Gastrocnemius medialis (tissue), 4 donors: ENCODE measurements around the gene PVALB.

ENCODE experiments used
- CTCF ChIP-seq, 5 experiments: fragments of 450-650 bp in 3 of 5; fragments of 200-600 bp in 2 of 5; sonication (generic) in 2 of 5; IDR thresholded peaks in 4 of 5; conservative IDR thresholded peaks in 1 of 5; 1 replicate in 4 of 5; 2 replicates in 1 of 5; pipeline ENCODE4 v1.5.1; 2016 to 2019; ENCODE audit warnings: antibody characterized with exemption in 5 of 5, mild to moderate bottlenecking in 3 of 5, moderate library complexity in 3 of 5
- POLR2A ChIP-seq, 2 donors: fragments of 450-650 bp; IDR thresholded peaks; one replicate each; pipeline ENCODE4 v1.6.1; 2017; ENCODE audit warnings: antibody characterized with exemption in 2 of 2, mild to moderate bottlenecking in 2 of 2, moderate library complexity in 2 of 2

DNA sequence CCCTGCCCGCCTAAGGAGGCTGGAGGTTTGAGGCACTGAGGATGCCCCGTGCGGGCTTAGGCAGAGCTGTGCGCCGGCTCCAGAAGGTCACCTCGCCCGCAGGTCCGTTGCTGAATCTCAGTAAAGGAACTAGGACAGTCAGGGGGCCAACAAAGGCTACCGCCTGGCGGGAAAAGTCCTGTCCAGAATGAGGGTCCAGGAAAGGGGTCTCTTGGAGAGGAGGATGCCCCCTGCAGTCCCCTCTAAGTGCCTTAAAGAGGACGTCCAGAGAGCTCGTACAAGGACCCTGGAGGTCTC is 548 bp downstream of the PVALB start:
- TF ChIP-seq CTCF (IDR thresholded peaks at IDR 0.05 in 4 of 5, conservative IDR thresholded peaks at IDR 0.05 in 1 of 5) = no peak
- no peak for TF ChIP-seq POLR2A (IDR thresholded peaks at IDR 0.05)
